Gastroesophageal sphincter (tissue), 4 donors: ENCODE results near the gene PROSER2. TPM values are rescaled to one million over a fixed set of nuclear protein-coding genes. Genes with fewer than 3 reads are reported as not detected.

ENCODE experiments used
- ATAC-seq: fragments of 150-250 bp; one replicate; pipeline ENCODE4 v1.9.1; 2016; ENCODE audit warnings: mild to moderate bottlenecking, moderate library complexity
- H3K27ac ChIP-seq, 4 donors: fragments of 200-600 bp; sonication (generic) in 3 of 4; 1 replicate in 3 of 4; 2 replicates in 1 of 4; pipeline ENCODE4 v1.5.1; 2016 to 2019
- H3K27me3 ChIP-seq: fragments of 200-600 bp; sonication (generic); one replicate; pipeline ENCODE4 v1.5.1; 2019
- H3K36me3 ChIP-seq, 2 donors: fragments of 200-600 bp; sonication (generic); one replicate each; pipeline ENCODE4 v1.5.1; 2019; ENCODE audit warnings: control low read depth in 1 of 2
- H3K4me1 ChIP-seq, 3 donors: fragments of 200-600 bp; sonication (generic); 1 replicate in 2 of 3; 2 replicates in 1 of 3; pipeline ENCODE4 v1.5.1; 2016 to 2019; ENCODE audit warnings: control low read depth in 2 of 3
- H3K4me3 ChIP-seq, 2 donors: fragments of 200-600 bp; sonication (generic); one replicate each; pipeline ENCODE4 v1.5.1; 2019; ENCODE audit warnings: mild to moderate bottlenecking in 1 of 2, moderate library complexity in 1 of 2
- H3K9me3 ChIP-seq, 3 donors: fragments of 200-600 bp; sonication (generic); one replicate each; pipeline ENCODE4 v1.5.1; 2017 to 2019; ENCODE audit warnings: control low read depth in 2 of 3
- EP300 ChIP-seq: sonication (generic); formaldehyde crosslinking; IDR thresholded peaks from one replicate; pipeline ENCODE4 v1.6.1; 2017; ENCODE audit warnings: antibody characterized with exemption, mild to moderate bottlenecking
- POLR2A ChIP-seq, 2 donors: fragments of 450-650 bp; IDR thresholded peaks; one replicate each; pipeline ENCODE4 v1.6.1; 2017; ENCODE audit warnings: antibody characterized with exemption in 2 of 2, mild to moderate bottlenecking in 2 of 2, moderate library complexity in 1 of 2
- POLR2AphosphoS5 ChIP-seq: sonication (generic); formaldehyde crosslinking; IDR thresholded peaks from one replicate; pipeline ENCODE4 v1.6.1; 2017; ENCODE audit warnings: antibody characterized with exemption
- WGBS, 2 donors: methylation state at CpG; one replicate each; pipeline ENCODE4 v1.1.5; 2018; ENCODE audit warnings: low coverage in 1 of 2; 5-methylcytosine and 5-hydroxymethylcytosine counted together
- total RNA-seq, 4 donors: library from RNA; depleted of rRNA; stranded (reverse); fragments of >200 nt; gene quantifications; one replicate each; pipeline ENCODE4 v1.1.0, GENCODE V29; 2016
- TF ChIP-seq, protein P1 (sequence below), 4 experiments: fragments of 200-600 bp in 2 of 4; fragments of 450-650 bp in 2 of 4; sonication (generic) in 1 of 4; IDR thresholded peaks; one replicate each; pipeline ENCODE4 v1.5.1; 2017 to 2019; ENCODE audit warnings: antibody characterized with exemption in 4 of 4, mild to moderate bottlenecking in 2 of 4, moderate library complexity in 2 of 4

Gene PROSER2
- total RNA-seq, 4 donors from 2014 or later, result 0.62 to 10.3 (median 1.8) TPM

DNA sequence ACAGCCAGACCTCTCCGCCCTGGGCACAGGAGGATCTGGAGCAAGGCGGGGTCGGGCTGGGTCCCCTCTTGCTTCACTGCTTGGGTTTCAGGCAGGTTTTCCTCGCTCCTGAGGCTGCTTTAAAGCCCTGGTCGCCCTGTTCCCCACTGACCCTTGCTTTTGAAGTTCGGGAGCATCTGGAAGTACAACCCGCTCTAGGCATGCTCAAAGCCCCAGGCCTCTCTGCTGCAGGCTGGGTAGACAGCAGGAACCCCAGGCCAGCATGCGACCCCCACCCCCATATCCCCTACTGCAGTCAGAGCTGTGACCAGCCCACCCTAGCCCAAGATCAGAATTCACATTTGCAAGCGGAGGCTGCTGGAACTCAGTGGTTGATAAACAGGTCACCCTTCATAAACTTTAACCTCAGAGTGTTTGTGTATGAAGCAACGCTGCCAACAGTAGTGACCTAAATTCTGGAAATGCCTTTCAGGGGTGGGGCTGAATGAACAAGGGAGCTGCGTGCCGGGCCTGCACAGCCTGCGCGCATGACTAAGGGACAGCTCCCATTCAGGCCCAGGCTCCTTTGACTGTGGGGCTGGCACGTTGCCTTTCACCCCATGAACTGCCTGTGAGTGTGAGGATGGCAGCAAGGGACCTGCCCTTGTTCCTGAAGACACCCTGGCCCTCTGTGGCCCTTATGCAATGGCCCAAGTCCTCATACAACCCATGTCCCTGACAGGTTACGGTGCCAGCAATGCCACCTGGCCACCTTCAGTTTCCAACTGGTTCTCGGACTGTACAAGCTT is 52.5 kb downstream of the PROSER2 start:
- peak; percentile 88 for ATAC-seq
- Histone ChIP-seq H3K4me1 (peaks cover 0 to 19% (median 16%) of the 10 kb centered on the region in 3 donors), H3K9me3 (no peaks in the 10 kb centered on the region), H3K36me3 (no peaks in the 10 kb centered on the region), H3K27me3 (no peaks in the 10 kb centered on the region), H3K4me3 (no peak overlapping the region), H3K27ac (peak overlapping the region in 2 of 4 donors; percentile 47 to 48)
- peak; percentile 14 for TF ChIP-seq POLR2AphosphoS5
- no peak for TF ChIP-seq POLR2A (IDR thresholded peaks at IDR 0.05)
- 33% methylated on average over 2 of the region's 17 CpGs; no CpG with 5 or more reads in 1 of the 2 donors for WGBS, 2 donors

DNA sequence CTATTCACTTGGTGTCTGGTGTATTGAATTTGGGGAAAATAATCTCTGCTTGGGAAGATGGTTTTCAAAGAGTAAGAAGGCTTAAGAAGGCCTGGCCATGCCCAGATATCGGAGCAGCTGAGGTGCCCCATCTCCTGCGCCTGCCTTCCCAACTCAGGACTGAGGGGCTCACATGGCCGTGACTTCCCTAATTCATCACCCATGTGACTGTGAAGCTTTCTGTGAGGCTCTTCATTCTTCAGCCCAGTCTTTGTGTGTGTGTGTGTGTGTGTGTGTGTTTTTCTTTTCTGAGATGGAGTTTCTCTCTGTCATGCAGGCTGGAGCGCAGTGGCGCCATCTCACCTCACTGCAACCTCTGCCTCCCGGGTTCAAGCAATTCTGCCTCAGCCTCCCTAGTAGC is 53.2 kb downstream of the PROSER2 start:
- Histone ChIP-seq H3K36me3 (no peaks in the 10 kb centered on the region), H3K9me3 (no peaks in the 10 kb centered on the region), H3K27me3 (no peaks in the 10 kb centered on the region), H3K27ac (peak overlapping the region in 1 of 4 donors; percentile 48), H3K4me3 (no peak overlapping the region), H3K4me1 (peaks cover 0 to 19% (median 16%) of the 10 kb centered on the region in 3 donors)
- ATAC-seq, result no peak
- 95 to 100% methylated on average over 5 to 6 of the region's 6 CpGs for WGBS, 2 donors
- TF ChIP-seq POLR2AphosphoS5 (no peak), POLR2A (IDR thresholded peaks at IDR 0.05) (no peak), EP300 (no peak)
- TF ChIP-seq, protein P1, sequence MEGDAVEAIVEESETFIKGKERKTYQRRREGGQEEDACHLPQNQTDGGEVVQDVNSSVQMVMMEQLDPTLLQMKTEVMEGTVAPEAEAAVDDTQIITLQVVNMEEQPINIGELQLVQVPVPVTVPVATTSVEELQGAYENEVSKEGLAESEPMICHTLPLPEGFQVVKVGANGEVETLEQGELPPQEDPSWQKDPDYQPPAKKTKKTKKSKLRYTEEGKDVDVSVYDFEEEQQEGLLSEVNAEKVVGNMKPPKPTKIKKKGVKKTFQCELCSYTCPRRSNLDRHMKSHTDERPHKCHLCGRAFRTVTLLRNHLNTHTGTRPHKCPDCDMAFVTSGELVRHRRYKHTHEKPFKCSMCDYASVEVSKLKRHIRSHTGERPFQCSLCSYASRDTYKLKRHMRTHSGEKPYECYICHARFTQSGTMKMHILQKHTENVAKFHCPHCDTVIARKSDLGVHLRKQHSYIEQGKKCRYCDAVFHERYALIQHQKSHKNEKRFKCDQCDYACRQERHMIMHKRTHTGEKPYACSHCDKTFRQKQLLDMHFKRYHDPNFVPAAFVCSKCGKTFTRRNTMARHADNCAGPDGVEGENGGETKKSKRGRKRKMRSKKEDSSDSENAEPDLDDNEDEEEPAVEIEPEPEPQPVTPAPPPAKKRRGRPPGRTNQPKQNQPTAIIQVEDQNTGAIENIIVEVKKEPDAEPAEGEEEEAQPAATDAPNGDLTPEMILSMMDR (IDR thresholded peaks at IDR 0.05), result no peak

DNA sequence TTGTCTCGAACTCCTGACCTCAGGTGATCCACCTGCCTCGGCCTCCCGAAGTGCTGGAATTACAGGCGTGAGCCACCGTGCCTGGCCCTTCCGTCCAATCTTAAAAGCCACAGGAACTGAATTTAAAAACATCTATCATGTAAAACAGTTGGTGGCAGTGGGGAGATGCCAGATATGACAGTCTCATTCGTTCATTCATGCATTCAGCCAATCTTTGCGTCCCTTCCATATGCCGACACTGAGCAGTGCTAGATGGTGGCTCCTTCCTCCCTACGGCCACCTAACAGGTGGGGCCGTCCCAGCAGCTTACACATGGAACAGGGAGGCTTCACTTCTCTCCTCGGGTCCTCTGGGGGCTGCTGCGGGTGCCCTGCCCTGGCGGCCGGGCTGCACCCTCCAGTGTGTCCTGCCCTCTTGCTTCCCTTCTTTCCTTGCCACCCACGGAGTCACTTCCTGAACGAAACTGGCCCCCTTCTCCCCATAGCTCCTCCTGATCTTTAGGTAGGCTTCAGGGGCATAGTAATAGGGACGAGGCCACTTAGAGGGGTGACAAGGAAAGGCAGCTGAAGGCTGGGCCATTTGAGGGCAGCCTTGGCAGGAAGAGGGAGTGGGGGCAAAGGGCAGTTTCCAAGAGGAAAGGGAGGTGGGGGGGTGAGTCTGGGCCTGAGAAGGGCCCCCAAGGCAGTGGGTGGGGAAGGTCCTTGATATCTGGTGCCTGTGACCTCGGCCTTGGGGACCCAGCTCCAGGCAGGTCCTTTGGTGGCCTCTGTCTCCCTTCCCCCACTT is 53.8 kb downstream of the PROSER2 start:
- TF ChIP-seq, protein P1 (IDR thresholded peaks at IDR 0.05), result no peak
- TF ChIP-seq EP300 (no peak), POLR2A (IDR thresholded peaks at IDR 0.05) (no peak), POLR2AphosphoS5 (no peak)
- ATAC-seq, result no peak
- H3K36me3 ChIP-seq, result no peaks in the 10 kb centered on the region
- no peaks in the 10 kb centered on the region for H3K9me3 ChIP-seq
- H3K4me3 ChIP-seq, result no peak overlapping the region
- 91% methylated on average over 15 of the region's 19 CpGs; no CpG with 5 or more reads in 1 of the 2 donors for WGBS, 2 donors
- no peak overlapping the region for H3K27ac ChIP-seq
- peaks cover 0 to 19% (median 16%) of the 10 kb centered on the region in 3 donors for H3K4me1 ChIP-seq
- H3K27me3 ChIP-seq, result no peaks in the 10 kb centered on the region

DNA sequence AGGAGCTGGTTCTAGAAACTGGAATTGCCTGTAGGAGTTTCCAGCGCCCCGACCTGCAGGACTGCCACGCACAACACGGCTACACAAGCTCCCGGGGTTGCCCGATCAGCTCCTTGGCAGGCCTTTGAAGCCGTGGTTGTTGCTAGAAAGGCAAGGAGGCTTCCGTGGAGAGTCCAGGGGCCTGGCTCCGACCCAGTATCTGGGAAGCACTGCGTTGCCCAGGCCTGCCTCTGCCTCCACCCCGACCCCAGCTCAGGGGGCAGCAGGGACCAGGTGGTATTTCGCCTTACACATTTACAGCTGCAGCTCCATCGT is 54.4 kb downstream of the PROSER2 start:
- no peaks in the 10 kb centered on the region for H3K9me3 ChIP-seq
- H3K4me1 ChIP-seq, result peaks cover 0 to 19% (median 16%) of the 10 kb centered on the region in 3 donors
- 100% methylated on average over 1 to 2 of the region's 13 CpGs for WGBS, 2 donors
- no peak overlapping the region for H3K4me3 ChIP-seq
- ATAC-seq, result no peak
- no peak overlapping the region for H3K27ac ChIP-seq
- no peaks in the 10 kb centered on the region for H3K27me3 ChIP-seq
- TF ChIP-seq, protein P1 (IDR thresholded peaks at IDR 0.05), result no peak
- no peak for TF ChIP-seq EP300
- no peaks in the 10 kb centered on the region for H3K36me3 ChIP-seq

DNA sequence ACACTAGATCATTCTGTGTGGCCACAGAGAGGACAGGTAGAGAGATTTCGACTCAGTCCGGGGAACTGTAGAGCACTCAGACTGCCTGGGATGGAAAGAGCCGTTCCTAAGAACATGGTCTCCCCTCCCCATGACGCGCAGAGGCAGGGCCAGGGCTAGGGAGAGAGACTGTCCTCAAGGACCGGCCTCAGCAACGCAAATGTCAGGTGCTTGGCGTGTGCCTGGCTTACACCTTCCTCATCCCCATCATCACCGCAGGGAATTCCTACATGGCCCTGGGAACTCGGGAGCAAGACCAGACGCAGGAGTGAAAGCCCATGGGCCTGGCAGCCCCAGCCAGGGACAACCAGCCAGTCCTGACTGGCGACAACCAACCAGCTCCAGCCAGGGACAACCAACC is 55.6 kb downstream of the PROSER2 start:
- Histone ChIP-seq H3K9me3 (no peaks in the 10 kb centered on the region), H3K27ac (no peak overlapping the region), H3K4me3 (no peak overlapping the region), H3K36me3 (no peaks in the 10 kb centered on the region), H3K4me1 (peaks cover 0 to 19% (median 16%) of the 10 kb centered on the region in 3 donors), H3K27me3 (no peaks in the 10 kb centered on the region)
- whole genome bisulfite sequencing, 2 donors, result 78 to 94% methylated on average over 5 of the region's 12 CpGs
- TF ChIP-seq, protein P1 (IDR thresholded peaks at IDR 0.05), result no peak
- TF ChIP-seq POLR2A (IDR thresholded peaks at IDR 0.05) (no peak), EP300 (no peak)
- ATAC-seq, result no peak
